NCI-H128 (cell line): ENCODE results near the gene SIGLEC11.
"Not testable (repeated sequence)": the region's sequence is repeated elsewhere in the genome, so short reads cannot be mapped to it uniquely, and the experiment has no call there.

ENCODE experiments used
- DNase-seq: peaks from one replicate; lab custom pipeline; 2025; ENCODE audit not compliant: unreplicated experiment; lab: John Stamatoyannopoulos, UW

The SIGLEC11 gene, protein sequence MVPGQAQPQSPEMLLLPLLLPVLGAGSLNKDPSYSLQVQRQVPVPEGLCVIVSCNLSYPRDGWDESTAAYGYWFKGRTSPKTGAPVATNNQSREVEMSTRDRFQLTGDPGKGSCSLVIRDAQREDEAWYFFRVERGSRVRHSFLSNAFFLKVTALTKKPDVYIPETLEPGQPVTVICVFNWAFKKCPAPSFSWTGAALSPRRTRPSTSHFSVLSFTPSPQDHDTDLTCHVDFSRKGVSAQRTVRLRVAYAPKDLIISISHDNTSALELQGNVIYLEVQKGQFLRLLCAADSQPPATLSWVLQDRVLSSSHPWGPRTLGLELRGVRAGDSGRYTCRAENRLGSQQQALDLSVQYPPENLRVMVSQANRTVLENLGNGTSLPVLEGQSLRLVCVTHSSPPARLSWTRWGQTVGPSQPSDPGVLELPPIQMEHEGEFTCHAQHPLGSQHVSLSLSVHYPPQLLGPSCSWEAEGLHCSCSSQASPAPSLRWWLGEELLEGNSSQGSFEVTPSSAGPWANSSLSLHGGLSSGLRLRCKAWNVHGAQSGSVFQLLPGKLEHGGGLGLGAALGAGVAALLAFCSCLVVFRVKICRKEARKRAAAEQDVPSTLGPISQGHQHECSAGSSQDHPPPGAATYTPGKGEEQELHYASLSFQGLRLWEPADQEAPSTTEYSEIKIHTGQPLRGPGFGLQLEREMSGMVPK

DNA sequence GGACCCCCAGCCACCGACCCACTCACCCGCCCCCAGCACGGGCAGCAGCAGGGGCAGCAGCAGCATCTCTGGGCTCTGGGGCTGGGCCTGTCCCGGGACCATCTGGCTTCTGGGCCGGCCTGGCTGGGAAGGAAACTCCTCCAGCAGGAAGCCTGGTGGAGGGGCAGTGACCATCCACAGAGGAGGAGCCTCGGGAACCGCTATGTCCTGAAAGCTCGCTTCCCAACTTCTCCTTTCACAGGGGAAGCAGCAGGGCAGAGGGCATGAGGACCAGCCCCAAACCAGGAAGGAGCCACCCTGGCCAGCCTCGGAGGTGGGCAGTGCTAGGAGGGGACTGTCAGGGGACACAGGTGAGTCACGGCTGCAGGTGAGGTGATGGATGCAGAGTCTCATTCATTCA is at the start of gene SIGLEC11:
Gene SIGLEC11, minus strand, starts transcription at position 193 of the 400 bp plus-strand sequence. Its CDS starts 91 bp downstream, at position 102.
- not testable (repeated sequence) for DNase-seq

DNA sequence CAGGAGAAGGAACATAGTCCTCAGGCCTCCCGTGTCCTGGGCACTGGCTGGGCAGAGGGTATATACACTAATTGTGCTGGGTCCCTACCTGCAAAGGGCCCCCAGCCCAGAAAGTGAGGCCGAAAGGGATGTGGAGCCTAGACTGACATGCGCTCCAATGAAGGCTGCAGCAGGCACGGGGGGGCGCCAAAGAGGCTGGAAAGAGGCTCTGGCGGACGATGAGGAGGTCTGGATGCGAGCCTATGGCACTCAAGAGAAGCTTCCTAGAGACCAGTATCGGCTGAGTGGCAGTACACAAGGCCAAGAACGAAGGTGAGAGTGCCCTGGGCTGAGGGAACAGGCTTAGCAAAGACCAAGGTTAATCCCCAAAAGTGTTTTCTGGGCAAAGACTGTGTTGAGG is 47.6 kb upstream of the SIGLEC11 start:
- DNase-seq: no peak

DNA sequence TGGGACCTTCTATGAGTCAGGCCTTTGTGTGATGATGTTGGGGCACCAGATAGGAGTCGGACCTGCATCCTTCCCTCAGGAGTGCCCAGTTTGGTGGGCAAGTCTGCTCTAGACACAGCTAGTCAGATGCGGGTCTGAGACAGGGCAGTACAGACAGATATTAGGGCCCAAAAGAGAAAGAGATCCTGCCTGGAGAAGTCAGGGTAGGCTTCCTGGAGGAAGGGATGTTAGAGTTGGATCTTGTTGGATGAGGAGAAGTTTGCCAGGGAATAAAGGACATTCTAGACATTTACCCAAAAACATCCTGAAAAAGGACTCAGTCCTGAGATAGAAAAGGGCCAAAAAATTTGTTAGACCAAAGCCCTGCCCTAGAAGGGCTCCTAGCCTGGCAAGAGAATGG is 47.0 kb upstream of the SIGLEC11 start:
- no peak for DNase-seq

DNA sequence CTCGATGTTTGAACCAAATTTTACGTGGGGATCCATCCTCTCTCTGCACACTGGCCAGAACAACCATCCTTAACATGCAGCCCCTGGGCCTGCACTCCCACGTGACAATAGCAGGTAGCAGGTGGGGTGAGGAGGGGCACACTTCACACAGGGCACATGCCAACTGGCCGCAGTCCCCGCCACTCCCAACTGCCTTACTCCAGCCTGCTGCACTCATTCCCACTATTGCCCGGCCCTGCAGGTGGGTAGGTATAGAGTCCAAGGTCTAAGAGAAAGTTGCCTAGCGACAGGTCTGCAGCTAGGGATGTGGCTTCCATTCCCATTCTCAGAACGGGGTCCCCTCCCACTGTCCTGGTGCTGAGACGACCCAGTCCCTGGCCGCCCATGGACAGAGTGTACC is 46.2 kb upstream of the SIGLEC11 start:
- DNase-seq: no peak

DNA sequence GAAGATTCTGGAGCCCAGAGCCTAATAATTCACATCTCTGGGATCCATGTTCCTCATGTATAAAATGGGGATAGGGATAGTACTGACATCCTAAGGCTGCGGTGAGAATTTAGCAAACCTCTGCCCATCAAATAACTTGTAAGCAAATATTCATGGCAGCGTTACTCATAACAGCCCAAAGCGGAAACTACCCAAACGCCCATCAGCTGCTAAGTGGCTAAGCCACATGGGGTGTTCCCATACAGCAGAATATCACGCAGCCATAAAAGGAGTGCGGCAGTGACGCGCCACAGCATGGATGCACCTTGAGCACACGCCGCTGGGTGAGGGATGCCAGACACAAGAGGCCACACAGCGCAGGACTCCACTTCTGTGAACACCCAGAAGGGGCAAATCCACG is 44.5 kb upstream of the SIGLEC11 start:
- no peak for DNase-seq

DNA sequence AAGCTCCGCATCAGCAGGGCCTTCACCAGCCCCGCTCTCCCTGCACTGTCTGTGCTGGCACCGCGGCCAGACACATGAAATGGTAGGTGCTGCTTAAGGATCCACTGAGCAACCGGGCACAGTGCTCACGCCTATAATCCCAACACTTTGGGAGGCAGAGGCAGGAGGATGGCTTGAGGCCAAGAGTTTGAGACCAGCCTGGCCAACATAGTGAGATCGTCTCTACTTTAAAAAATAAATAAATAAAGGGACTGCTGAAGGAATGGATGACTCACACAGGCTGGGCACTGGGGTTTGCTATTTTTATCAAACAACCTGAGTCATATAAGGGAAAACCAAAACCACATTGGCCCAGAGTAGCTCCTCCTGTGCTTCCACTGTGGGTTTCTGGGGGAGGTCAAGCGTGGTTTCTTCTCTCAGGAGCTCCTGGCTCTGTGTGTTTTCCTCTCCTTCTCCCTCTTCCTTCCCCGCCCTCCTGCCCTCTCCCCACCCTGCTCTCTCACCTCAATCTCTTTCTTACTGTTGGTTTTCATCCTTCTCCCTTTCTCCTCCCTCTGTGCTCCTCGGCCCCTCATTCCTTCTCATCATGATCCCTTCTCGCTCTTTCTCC is 42.9 kb upstream of the SIGLEC11 start:
- DNase-seq: no peak

DNA sequence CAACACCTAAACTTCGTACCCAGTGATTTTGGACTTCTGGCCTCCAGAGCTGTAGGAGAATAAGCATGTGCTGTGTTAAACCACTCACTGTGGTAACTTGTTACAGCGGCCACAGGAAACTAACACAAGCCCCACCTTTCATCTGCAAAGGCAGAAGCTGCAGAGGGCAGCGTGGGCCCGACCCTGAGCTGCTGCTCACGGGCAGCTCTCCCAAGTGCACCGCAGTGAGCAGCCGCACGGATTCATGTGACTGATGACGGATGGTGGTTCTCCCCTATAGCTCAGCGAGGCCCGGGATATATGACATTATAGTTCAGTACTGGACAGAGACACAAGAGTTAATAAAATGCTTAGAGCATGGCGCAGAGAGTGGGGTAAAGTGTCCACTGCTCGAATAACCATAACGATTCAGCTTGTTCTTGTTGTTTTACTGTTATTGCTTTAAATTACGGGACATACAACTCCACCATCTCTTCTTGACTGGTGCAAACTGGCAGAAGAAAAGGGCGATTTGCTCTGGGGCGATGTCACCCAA is 42.3 kb upstream of the SIGLEC11 start:
- no peak for DNase-seq

DNA sequence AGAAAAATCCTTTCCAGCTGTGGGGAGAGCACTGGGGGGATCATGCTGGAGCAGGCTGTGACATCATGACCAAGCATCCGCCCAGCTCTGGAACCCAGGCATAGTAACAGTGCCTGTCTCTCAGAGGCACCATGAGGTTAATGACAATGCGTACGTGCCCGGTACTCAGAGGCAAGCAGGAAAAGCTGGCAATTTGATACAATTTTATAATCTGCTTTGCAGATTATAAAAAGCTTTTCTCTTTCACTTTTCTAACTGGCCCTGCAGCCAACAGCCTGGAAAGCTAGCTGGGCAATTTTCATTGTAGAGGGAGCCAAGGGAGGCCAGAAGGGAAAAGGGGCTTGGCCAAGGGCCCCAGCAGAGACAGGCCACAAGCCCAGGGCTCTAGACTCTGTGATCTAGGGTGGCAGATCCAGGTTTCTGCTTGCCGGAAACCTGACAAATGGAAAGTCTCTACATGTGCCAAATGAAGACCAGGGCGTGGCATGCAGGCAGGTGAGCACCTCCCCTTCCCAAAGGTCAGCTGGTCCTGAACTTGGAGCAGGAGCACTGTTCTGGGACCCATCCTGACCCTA is 41.5 kb upstream of the SIGLEC11 start:
- no peak for DNase-seq

DNA sequence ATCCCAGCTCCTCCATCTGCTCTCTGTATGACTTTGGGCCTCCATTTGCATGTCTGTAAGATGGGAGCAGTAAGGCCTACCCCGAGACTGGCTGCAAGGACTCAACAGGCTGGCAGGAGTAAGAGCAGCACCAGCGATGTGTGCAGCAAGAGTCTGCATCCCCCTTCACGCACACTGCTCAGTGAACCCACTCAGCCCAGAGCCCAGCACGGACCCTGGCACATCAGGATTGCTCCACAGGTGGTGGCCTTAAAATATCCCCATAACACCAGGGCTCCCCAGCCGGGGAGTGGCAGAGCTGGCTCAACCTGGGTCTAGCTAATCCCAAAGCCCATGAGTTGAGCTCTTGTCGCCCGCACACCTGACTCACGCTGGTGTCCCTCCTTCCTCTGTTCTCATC is 40.8 kb upstream of the SIGLEC11 start:
- no peak for DNase-seq

DNA sequence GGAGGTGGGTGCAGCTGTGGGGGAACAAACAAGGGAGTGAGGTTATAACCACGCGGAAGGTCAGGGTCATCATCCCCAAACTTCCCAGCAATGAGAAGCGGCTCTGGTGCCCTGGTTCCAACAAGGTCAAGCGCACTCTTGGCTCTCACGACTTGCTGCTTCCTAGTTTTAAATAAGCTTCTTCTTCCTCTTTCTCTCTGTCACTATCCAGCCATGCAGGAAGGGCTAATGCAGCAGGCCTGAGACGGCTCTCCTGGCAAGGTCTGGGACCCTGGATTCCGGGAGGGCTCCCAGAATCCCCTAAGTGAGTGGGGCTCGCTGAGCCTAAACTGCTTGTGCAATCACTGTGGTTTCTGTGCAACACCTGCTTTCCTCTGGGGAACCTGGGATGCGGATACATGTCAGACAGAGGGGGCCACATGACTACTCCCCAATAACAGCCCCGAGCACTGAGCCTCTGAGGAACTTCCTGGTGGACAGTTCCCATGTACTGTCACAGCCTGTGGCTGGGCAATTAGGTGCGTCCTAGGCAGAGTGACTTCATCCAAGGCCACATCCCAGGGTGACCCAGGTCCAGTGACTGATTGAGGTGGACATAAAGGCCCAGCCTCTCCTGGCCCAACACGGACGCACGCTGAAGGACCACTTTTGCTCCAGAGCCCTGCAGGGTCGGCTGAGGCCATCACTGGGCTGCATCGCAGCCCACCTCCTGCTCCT is 40.0 kb upstream of the SIGLEC11 start:
- DNase-seq: no peak

DNA sequence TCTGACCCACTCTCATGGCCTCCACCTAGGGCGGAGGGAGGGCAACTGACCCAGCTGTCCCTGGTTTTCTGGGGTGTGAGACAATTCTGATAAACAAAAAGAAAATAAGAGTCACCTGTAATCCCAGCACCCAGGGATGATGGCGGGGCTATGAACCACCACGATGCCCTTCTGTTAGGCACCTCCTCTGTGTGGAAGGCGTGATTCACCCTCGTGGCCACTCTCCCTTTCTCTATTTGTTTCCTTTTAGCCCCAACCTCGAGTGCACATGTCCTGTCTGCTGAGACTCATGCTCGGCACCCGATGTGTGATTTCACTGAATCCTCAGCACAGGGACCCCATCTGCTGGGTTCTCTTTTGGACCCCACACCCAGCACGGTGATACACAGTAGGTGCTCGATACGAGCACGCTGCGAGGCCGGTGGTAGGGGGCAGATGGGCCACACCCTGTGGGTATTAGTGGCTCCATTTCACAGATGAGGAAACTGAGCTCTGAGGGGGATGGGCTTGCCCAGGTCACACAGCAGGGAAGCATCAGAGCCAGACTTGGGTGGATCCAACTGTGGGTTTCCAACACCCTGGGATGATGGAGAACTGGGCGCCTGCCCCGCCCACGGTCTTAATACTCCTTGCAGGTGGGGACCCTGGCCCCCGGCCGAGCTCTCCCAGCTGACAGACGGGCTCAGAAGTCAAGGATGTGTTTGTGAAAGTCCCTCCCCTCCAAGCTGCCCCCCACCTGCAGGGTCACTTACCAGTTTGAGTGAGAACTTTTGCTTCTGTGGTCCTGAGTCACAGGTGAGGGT is 39.3 kb upstream of the SIGLEC11 start:
- no peak for DNase-seq

DNA sequence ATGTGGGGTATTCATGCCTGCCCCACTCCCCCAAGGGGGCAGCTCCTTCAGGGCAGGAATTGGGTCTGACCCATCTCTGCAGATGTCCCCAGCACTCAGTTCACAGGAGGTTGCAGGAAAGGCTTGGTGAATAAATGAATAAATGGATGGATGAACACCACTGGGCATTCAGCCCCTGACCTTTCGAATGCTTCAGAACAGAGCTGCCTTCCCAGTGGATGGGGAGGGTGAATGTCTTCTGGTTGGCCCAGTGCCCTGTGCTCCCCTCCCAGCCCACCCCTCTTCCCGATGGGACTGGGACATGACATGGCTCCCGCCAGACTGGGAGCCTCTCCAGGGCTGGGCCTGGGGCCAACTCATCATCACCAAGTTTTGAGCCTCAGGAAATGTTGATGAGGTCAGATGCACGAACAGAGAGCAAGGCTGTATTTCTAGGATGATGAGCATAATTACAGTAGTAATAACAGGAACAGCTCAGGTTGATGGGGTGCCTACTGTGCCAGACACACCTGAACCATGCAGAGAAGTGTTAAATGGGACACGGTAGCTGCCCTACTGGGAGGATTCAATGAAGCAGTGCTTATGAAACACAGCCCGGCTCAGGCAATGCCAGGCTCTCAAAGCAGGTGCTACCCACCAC is 38.5 kb upstream of the SIGLEC11 start:
- DNase-seq: no peak

DNA sequence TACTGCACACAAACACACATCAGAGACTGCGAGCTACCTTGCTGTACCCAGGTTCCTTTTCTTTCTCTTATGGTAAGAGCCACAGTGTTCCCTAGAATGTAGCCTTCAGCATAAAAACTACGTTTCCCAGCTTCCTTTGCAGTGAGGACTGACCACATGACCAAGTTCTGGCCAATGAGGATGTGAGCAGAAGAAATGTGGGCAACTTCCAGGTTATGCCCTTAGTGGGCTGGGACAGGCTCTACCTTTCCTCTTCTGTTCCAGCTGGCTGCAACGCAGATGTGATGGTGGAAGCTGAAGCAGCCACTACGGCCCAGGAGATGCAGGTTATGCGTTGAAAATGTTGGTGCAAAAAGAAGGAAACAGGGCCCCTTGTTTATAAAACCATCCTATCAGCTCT is 36.7 kb upstream of the SIGLEC11 start:
- DNase-seq: no peak

DNA sequence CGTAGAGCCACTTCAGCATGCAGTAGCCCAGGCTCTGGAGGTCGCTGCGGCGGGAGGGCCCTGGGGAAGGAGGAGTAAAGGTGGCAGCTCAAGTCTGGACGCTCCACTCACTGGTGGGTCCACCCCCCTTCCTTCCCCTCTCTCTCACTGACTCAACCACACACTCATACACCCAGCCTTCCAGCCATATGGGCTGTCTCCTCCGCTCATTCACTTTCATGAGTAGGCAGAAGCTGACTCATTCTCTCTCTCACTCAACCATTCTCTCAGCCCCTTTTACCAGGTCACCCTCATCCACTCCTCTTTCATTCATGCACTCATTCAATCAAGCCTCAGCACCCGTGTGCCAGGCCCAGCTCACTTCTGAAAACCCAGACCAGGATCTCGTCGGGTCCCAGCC is 27.5 kb upstream of the SIGLEC11 start:
- DNase-seq: no peak

DNA sequence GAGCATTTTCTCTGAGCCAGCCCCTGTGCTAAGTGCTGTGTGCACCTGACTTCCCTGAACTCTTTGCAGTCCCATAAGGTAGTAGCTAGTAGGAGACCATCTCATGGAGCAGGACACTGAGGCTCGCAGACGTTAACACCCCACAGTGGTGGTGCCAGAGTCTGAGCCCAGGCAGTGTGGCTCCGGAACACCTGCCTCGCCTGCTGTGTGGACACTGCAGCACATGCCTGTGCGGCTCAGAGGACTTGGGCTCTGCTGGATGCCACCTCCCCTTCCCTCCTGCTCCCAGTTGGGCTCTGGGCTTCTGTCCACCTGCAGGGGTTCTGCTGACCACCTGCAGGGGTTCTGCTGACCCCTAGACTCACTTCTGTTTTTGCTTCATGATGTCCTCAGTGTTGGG is 27.0 kb upstream of the SIGLEC11 start:
- DNase-seq: no peak

DNA sequence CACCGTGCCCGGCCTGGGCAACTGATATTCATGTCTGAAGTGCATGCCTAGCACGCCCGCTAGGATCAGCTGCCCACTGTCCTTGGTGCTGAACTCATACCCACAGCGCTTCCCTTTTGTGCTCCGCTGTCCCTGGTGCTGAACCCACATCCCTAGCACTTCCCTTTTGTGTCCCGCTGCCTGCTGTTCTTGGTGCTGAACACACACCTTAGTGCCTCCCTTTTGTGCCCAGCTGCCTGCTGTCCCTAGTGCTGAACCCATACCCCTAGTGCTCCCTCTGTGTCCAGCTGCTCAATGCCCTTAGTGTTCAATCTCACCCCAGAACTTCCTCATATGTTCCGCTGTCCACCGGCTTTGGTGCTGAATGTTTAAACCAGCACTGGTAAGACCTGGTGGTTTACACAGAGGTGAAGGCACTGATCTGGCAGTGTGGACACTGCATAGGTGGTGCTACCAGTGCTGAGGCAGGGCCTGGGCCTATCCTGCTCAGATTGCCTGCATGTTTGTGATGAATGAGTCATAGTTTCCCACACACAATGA is 26.3 kb upstream of the SIGLEC11 start:
- no peak for DNase-seq

DNA sequence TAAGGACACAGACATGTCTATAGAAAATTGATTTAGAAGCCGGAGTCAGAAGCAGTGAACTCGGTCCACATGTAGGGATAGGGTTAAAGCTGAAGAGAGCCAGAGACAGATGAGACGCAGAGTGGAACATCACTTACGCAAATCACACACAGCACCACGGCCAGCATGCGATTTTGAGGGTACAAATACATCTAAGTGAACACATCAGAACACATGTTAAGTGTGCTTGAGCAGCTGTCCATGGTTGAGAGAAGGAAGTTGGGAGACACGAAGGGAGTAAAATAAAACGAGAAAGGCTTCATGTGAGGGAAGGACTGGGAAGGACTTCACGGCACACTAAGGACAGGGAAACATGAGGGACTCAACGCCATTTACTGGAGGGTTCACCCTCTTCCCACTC is 25.4 kb upstream of the SIGLEC11 start:
- DNase-seq: no peak

DNA sequence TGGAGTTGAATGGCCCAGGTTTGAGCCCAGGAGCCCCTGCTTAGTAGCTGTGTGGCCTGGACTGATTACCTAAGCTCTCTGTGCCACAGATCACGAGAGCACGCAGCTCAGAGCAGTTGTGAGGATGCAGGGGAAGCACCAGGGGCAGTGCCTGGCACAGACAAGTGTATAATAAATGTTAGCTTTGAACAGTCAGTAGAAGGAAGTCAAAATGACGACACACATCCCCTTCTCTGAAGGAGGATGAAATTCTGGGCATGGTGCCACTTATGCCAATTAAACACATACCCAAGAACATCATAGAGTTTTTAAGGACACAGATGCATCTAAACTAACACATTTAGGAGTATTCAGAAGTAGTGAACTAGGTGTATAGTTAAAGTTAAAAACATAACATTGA is 24.9 kb upstream of the SIGLEC11 start:
- DNase-seq: no peak

DNA sequence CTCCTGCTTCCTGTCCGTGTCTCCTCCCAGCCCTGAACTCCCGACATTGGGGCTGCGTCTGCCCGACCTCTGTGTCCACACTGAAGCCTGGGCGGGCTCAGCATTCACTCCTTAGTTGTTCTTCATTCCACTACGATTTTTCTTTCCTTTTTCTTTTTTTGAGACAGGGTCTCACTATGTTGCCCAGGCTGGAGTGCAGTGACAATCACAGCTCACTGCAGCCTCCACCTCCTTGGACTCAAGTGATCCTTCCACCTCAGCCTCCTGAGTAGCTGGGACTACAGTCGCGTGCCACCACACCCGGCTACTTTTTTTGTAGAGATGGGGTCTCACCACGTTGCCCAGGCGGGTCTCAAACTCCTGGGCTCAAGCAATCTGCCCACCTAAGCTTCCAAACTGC is 23.5 kb upstream of the SIGLEC11 start:
- DNase-seq: no peak
